Right renal cortex interstitium (tissue), 3 donors: ENCODE data around the gene ANKRD49. TPM values are rescaled to one million over a fixed set of nuclear protein-coding genes. Genes with fewer than 3 reads are reported as not detected.

ENCODE experiments used
- DNase-seq, 3 donors: peaks; one replicate each; pipeline ENCODE4 v3.0.0-alpha.2; 2013; ENCODE audit warnings: low read depth in 3 of 3, low spot score in 2 of 3
- polyA plus RNA-seq, 3 donors: library from polyadenylated mRNA; unstranded; fragments of 120-200 nt; gene quantifications; one replicate each; pipeline ENCODE4 v1.2.1, GENCODE V29; 2013; ENCODE audit not compliant: insufficient read length in 3 of 3

The ANKRD49 gene
- polyA plus RNA-seq, 3 donors = 27.5 to 35.6 (median 33.7) TPM

DNA sequence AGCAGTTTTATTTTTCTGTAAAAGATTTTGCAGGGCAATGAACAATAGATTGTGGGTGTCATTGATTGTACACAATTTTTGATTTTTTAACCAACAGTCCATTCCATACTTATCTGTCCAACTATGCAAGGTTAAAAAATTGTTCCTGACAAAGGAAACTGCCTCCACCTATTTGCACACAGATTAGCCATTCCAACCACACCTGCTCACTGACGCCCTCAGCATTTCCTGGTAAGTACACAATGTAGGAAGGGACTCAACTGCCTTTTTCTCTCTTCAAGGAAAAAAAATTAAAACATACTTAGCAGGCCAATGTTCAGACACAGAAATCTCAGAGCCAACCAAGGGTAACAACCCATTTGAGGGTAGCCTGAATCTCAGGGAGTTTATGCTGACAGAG lies 45.6 kb downstream of the ANKRD49 start:
- no peak for DNase-seq

DNA sequence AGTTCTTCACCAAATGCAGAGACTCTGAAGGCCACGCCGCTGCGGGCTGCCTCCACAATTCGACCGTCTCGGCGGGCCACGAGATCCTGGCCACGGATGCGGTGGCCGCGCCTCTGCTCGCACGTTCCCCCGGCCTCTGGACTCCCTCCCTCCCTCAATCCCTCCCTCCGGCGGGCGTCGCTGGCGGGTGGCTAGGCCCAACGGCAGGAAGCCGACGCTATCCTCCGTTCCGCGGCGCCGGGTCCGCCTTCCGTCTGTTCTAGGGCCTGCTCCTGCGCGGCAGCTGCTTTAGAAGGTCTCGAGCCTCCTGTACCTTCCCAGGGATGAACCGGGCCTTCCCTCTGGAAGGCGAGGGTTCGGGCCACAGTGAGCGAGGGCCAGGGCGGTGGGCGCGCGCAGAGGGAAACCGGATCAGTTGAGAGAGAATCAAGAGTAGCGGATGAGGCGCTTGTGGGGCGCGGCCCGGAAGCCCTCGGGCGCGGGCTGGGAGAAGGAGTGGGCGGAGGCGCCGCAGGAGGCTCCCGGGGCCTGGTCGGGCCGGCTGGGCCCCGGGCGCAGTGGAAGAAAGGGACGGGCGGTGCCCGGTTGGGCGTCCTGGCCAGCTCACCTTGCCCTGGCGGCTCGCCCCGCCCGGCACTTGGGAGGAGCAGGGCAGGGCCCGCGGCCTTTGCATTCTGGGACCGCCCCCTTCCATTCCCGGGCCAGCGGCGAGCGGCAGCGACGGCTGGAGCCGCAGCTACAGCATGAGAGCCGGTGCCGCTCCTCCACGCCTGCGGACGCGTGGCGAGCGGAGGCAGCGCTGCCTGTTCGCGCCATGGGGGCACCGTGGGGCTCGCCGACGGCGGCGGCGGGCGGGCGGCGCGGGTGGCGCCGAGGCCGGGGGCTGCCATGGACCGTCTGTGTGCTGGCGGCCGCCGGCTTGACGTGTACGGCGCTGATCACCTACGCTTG lies 50.2 kb downstream of the ANKRD49 start, which contains the start of gene FUT4:
TSS of gene FUT4 (plus strand) at position 227 of the 951 bp plus-strand sequence. CDS start at position 440, 213 bp downstream.
- peak; percentile 56 to 74 (median 64) for DNase-seq

DNA sequence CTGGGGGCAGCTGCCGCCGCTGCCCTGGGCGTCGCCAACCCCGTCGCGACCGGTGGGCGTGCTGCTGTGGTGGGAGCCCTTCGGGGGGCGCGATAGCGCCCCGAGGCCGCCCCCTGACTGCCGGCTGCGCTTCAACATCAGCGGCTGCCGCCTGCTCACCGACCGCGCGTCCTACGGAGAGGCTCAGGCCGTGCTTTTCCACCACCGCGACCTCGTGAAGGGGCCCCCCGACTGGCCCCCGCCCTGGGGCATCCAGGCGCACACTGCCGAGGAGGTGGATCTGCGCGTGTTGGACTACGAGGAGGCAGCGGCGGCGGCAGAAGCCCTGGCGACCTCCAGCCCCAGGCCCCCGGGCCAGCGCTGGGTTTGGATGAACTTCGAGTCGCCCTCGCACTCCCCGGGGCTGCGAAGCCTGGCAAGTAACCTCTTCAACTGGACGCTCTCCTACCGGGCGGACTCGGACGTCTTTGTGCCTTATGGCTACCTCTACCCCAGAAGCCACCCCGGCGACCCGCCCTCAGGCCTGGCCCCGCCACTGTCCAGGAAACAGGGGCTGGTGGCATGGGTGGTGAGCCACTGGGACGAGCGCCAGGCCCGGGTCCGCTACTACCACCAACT lies 51.0 kb downstream of the ANKRD49 start:
- DNase-seq = no peak

DNA sequence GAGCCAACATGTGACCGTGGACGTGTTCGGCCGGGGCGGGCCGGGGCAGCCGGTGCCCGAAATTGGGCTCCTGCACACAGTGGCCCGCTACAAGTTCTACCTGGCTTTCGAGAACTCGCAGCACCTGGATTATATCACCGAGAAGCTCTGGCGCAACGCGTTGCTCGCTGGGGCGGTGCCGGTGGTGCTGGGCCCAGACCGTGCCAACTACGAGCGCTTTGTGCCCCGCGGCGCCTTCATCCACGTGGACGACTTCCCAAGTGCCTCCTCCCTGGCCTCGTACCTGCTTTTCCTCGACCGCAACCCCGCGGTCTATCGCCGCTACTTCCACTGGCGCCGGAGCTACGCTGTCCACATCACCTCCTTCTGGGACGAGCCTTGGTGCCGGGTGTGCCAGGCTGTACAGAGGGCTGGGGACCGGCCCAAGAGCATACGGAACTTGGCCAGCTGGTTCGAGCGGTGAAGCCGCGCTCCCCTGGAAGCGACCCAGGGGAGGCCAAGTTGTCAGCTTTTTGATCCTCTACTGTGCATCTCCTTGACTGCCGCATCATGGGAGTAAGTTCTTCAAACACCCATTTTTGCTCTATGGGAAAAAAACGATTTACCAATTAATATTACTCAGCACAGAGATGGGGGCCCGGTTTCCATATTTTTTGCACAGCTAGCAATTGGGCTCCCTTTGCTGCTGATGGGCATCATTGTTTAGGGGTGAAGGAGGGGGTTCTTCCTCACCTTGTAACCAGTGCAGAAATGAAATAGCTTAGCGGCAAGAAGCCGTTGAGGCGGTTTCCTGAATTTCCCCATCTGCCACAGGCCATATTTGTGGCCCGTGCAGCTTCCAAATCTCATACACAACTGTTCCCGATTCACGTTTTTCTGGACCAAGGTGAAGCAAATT lies 51.7 kb downstream of the ANKRD49 start:
- DNase-seq = no peak

DNA sequence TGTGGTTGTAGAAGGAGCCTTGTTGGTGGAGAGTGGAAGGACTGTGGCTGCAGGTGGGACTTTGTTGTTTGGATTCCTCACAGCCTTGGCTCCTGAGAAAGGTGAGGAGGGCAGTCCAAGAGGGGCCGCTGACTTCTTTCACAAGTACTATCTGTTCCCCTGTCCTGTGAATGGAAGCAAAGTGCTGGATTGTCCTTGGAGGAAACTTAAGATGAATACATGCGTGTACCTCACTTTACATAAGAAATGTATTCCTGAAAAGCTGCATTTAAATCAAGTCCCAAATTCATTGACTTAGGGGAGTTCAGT lies 52.3 kb downstream of the ANKRD49 start:
- DNase-seq = no peak

DNA sequence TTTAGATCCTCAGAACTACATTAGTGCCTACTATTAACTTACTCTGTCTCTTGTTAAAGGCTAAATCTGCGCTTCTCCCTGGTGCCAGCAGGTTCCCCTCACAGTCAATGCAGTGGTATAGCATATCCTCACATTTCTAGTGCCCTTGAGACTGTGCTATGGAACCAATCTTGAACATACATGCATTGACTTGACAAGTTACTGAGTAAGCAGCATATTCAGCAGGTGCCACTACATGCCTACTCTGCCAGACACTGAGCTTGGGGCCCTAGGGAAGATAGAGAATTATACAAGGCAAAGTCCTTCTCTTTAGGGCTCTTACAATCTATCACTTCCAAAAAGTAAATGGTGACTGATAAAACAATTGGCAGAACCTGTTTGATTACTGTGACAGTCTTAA lies 53.1 kb downstream of the ANKRD49 start:
- DNase-seq = no peak

DNA sequence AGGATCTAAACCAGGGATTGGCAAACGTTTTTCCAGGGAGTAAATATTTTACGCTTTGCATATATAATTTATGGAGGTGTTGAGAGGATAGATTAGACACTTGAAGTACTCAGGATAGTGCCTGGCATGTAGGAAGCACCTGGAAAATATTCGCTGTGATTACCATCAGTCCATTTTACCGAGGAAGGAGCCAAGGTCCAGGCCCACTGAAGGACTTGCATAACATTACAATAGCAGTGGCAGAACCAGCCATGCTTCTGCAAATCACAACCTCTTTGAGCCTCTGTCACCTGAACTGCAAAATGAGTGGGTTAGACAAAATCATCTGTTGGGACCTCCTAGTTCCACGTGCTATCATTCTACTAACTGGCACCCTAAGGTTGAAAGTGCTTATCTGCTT lies 55.4 kb downstream of the ANKRD49 start:
- DNase-seq = no peak

Other genes starting within 250 kb of the ANKRD49 start
- gene IZUMO1R, start 189.4 kb upstream of the ANKRD49 start, polyA plus RNA-seq = not detected
- under 1 TPM; 0.61 to 0.79 (median 0.67) TPM for gene GPR83, start 92.6 kb upstream of the ANKRD49 start, polyA plus RNA-seq
- 10 to 100 TPM; 27.1 to 28.0 (median 27.8) TPM for gene MRE11, start 140 bp upstream of the ANKRD49 start, polyA plus RNA-seq
- under 1 TPM; 0.25 to 0.39 (median 0.29) TPM for gene C11orf97, start 18.5 kb downstream of the ANKRD49 start, polyA plus RNA-seq
- gene FUT4, start 49.9 kb downstream of the ANKRD49 start, polyA plus RNA-seq = 1 to 10 TPM; 5.1 to 5.6 (median 5.3) TPM
- 1 to 10 TPM; 2.7 to 4.0 (median 3.7) TPM for gene PIWIL4, start 73.4 kb downstream of the ANKRD49 start, polyA plus RNA-seq